ENCODE data around the gene PDZD8. TPM values are rescaled to one million over a fixed set of nuclear protein-coding genes. Genes with fewer than 3 reads are reported as not detected.
"Not testable (repeated sequence)": the region's sequence is repeated elsewhere in the genome, so short reads cannot be mapped to it uniquely, and the experiment has no call there.

PDZD8 gene
- total RNA-seq, 2 experiments from 2014 or later = 27.6 to 27.7 TPM

- ChIA-PET POLR2A (no interaction called here), CTCF (no interaction called here)
Observed at GRCh38 chr10:117311261-117311660, 64.0 kb downstream of the PDZD8 start.

DNA sequence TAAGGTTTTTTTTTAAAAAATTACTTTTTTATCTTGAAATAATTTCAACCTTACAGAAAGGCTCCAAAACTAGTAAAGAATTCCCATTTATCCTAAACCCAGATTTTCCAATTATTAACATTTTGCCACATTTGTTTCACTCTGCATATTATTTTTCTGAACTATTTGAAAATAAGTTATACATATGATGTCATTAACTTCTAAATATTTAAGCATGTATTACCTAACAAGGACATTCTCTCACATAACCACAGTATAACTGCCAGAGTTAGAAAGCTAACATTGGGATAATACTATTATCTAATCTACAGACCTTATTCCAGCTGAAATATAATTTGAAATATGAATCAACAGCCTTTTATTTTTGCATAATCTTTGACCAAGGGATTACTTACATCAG, 68.6 kb downstream of the PDZD8 start:
- ChIA-PET POLR2A (no interaction called here), CTCF (interaction anchor here (1.1 to 1.4 kb wide), 2 partner anchors 77 to 90 kb away, joined by 3 read pairs; no protein-coding TSS in a partner anchor)

DNA sequence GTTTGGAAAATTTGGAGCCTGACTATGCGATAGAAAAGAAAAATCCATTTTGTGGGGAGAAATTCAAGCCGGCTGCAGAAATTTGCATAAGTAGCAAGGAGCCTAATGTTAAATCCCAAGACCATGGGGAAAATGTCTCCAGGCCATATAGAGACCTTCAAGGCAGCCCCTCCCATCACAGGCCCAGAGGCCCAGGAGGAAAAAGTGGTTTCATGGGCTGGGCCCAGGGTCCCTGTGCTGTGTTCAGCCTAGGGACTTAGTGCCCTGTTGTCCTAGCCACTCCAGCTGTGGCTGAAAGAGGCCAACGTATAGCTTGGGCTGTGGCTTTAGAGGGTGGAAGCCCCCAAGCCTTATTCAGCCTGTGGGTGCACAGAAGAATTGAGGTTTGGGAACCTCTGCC, 71.8 kb downstream of the PDZD8 start:
- POLR2A ChIA-PET, CTCF ChIA-PET: not testable (repeated sequence)

DNA sequence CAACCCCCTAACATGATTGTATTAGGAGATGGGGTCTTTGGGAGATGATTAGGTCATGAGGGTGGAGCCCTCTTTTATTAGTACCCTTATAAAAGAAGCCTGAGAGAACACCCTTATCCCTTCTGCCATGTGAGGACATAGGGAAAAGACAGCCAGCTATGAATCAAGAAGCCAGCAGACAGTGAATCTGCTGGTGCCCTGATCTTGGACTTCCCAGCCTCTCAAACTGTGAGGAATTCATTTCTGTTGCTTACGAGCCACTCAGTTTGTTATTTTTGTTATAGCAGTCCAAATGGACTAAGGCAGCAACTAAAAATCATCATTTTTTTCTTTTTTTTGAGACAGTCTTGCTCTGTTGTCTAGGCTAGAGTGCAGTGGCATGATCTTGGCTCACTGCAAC, 74.6 kb downstream of the PDZD8 start:
- CTCF ChIA-PET = no interaction called here
- POLR2A ChIA-PET = no interaction called here

- ChIA-PET CTCF (interaction anchor here (1.2 to 1.6 kb wide), 2 partner anchors 19 to 83 kb away, joined by 3 read pairs; no protein-coding TSS in a partner anchor), POLR2A (no interaction called here)
Observed at GRCh38 chr10:117299435-117299834, 75.8 kb downstream of the PDZD8 start.

- POLR2A ChIA-PET = no interaction called here
- CTCF ChIA-PET = no interaction called here
Observed at GRCh38 chr10:117298219-117298618, 77.0 kb downstream of the PDZD8 start.

DNA sequence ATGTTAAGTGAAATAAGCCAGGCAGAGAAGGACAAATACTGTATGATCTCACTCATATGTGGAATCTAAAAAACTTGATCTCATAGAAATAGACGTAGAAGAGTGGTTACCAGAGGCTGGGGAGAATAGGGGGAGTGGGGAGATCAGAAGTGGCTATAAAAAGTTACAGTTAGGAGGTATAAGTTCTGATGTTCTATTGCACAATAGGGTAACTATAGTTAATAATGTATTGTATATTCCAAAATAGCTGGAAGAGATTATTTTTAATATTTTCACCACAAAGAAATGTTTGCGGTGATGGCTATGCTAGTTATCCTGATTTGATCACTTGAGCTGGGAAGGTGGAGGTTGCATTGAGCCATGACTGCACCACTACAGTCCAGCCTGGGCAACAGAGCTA, 80.5 kb downstream of the PDZD8 start:
- CTCF ChIA-PET = no interaction called here
- POLR2A ChIA-PET = no interaction called here

GRCh38 chr10:117294039-117294645, 81.1 kb downstream of the PDZD8 start:
- CTCF ChIA-PET = no interaction called here
- POLR2A ChIA-PET = no interaction called here

DNA sequence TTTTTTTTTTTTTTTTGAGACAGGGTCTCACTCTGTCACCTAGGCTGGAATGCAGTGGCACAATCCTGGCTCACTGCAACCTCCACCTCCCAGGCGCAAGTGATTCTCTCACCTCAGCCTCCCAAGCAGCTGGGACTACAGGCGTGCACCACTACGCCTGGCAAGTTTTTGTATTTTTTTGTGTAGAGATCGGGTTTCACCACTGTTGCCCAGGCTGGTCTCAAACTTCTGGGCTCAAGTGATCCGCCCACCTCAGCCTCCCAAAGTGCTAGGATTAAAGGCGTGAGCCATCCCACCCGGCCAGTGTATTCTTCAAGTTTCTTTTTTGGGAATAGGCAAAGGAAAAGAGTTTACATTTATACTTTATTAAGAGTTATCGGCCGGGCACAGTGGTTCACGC, 84.4 kb downstream of the PDZD8 start:
- POLR2A ChIA-PET, CTCF ChIA-PET: not testable (repeated sequence)

DNA sequence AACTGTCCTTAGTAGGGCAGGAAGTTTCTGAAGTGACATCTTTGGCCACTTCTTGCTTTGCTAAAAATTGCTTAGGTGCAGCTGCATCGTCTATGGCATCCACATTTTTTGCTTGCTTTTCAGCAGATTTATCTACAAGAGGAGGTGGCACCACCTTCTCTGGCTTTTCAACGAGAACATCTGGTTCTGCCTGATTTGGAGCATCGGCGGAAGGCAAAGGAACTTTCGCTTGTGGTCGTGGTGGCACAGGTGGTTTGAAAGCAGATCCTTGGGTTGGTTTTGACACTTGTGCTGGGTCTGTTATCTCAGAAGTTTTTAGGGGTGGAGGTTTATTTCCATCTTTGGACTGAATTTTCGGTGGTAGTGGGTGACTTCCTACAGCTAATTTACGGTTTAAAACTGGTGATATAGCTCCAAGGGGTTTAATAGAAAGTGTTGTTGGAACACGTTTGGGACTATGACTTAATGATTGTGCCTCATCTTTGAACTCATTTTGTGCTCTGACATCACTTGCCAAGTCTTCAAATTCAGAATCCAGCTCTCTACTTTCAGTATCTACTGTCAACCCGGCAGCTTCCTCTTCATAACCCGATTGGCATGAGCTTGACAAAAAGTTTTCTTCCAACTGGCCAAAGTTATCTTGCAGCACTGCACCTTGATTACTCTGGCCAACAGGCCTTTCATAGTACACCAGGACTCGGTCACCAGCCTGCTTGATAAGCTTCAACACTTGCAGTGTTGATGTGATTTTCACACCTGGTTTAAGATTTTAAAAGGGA, 90.3 kb downstream of the PDZD8 start:
- CTCF ChIA-PET = interaction anchor here (1.0 kb wide), 1 partner anchor 68 kb away, joined by 4 read pairs; no protein-coding TSS in a partner anchor

GRCh38 chr10:117277675-117278074, 97.6 kb downstream of the PDZD8 start:
- ChIA-PET CTCF (interaction anchor here (1.8 kb wide), 1 partner anchor 62 kb away, joined by 4 read pairs; no protein-coding TSS in a partner anchor), POLR2A (no interaction called here)

More for the DNA sequence above, 90.3 kb downstream of the PDZD8 start:
- POLR2A ChIA-PET = no interaction called here

GRCh38 chr10:117275121-117275520, 100.1 kb downstream of the PDZD8 start:
- ChIA-PET CTCF (interaction anchor here (0.6 kb wide), 1 partner anchor 82 kb away, joined by 5 read pairs; no protein-coding TSS in a partner anchor), POLR2A (no interaction called here)

GRCh38 chr10:117274509-117274908, 100.7 kb downstream of the PDZD8 start:
- CTCF ChIA-PET = no interaction called here
- POLR2A ChIA-PET = no interaction called here

- ChIA-PET POLR2A (no interaction called here), CTCF (no interaction called here)
Observed at GRCh38 chr10:117273980-117274379, 101.3 kb downstream of the PDZD8 start.

GRCh38 chr10:117272195-117273076, 102.8 kb downstream of the PDZD8 start:
- ChIA-PET CTCF (interaction anchor here (0.8 kb wide), 1 partner anchor 53 kb away, joined by 4 read pairs; no protein-coding TSS in a partner anchor), POLR2A (no interaction called here)

DNA sequence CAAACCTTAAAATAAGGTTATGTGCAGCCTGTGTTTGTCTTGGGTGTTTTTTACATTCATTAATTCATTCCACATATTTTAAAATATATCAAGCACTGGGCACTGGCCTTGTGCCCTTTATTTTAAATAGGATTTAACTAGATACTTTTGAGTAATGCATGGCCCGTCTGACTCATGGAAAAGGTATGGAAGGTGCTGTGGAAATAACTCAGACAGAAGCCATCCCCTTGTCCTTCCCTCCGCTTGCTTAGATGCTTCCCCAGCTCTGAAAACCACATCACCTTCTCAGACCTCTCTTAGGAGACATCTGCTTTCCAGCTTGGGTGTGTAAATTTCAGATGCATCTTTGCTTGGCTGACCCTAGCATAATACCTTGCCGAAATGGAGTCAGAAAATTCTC, 103.8 kb downstream of the PDZD8 start:
- POLR2A ChIA-PET = no interaction called here

GRCh38 chr10:117268907-117269306, 106.3 kb downstream of the PDZD8 start:
- POLR2A ChIA-PET = no interaction called here
- CTCF ChIA-PET = no interaction called here

More for the DNA sequence above, 103.8 kb downstream of the PDZD8 start:
- CTCF ChIA-PET = no interaction called here

GRCh38 chr10:117268258-117268657, 107.0 kb downstream of the PDZD8 start:
- CTCF ChIA-PET = no interaction called here
- POLR2A ChIA-PET = no interaction called here

- ChIA-PET POLR2A (no interaction called here), CTCF (no interaction called here)
Observed at GRCh38 chr10:117266812-117267211, 108.4 kb downstream of the PDZD8 start.

DNA sequence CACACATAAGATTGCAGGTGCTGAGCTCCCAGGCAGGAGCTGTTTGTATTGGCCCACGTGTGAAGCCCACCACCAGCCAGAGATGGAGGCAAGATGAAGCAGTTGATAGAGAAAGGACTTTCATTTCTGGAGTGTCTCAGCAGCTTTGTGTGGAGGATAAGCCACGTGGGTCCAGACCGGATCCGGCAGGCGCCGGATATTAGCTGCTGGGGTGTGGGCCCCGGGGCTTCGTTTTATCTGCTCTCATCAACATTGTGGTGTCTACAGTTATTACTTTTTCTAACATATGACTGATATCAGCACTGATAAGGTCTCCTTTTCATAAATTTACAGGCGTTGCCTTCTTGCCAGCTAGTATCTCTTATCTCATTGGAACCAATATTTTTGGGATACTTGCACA, 108.8 kb downstream of the PDZD8 start:
- ChIA-PET POLR2A (no interaction called here), CTCF (no interaction called here)

GRCh38 chr10:117264782-117265181, 110.5 kb downstream of the PDZD8 start:
- ChIA-PET POLR2A (no interaction called here), CTCF (no interaction called here)

Data from activated CD8-positive, alpha-beta memory T cell treated with anti-CD3 and anti-CD28 coated beads for 36 hours (primary cell).